Measurements from ENCODE around the gene ZNF222.

Gene ZNF222

GRCh38 chr19:44025217-44025936 is at the start of gene ZNF222:
TSS of gene ZNF222 (plus strand) at chr19:44025379. CDS start at chr19:44025437, 58 bp downstream.
- DNase-seq (ENCODE audit: low read depth in 4 of 4, low spot score in 1 of 4) = peak; percentile 42 to 61 (median 58)

GRCh38 chr19:43976732-43977131 is 48.4 kb upstream of the ZNF222 start:
- DNase-seq (ENCODE audit: low read depth in 4 of 4, low spot score in 1 of 4) = no peak

GRCh38 chr19:43983544-43983911 is 41.7 kb upstream of the ZNF222 start:
- DNase-seq (ENCODE audit: low read depth in 4 of 4, low spot score in 1 of 4) = no peak

GRCh38 chr19:43983912-43984686 is 41.1 kb upstream of the ZNF222 start, which contains the start of gene ZNF155:
TSS of gene ZNF155 (plus strand) at chr19:43984188. CDS start at chr19:43988544, 4,356 bp downstream.
- DNase-seq (ENCODE audit: low read depth in 4 of 4, low spot score in 1 of 4) = peak; percentile 39 to 59 (median 50)

GRCh38 chr19:43984687-43985000 is 40.5 kb upstream of the ZNF222 start:
- no peak for DNase-seq (ENCODE audit: low read depth in 4 of 4, low spot score in 1 of 4)

- no peak for DNase-seq (ENCODE audit: low read depth in 4 of 4, low spot score in 1 of 4)
These were observed 27.4 kb upstream of the ZNF222 start for GRCh38 chr19:43997631-43998290.

GRCh38 chr19:44002212-44002565 is 23.0 kb upstream of the ZNF222 start:
- no peak for DNase-seq (ENCODE audit: low read depth in 4 of 4, low spot score in 1 of 4)

GRCh38 chr19:44002566-44003460 is 22.4 kb upstream of the ZNF222 start, which contains the start of gene ZNF230:
TSS of gene ZNF230 (plus strand) at chr19:44002957. CDS start at chr19:44007079, 4,122 bp downstream.
- peak; percentile 48 to 67 (median 62) for DNase-seq (ENCODE audit: low read depth in 4 of 4, low spot score in 1 of 4)

GRCh38 chr19:44003461-44004009 is 21.6 kb upstream of the ZNF222 start:
- no peak for DNase-seq (ENCODE audit: low read depth in 4 of 4, low spot score in 1 of 4)

- DNase-seq (ENCODE audit: low read depth in 4 of 4, low spot score in 1 of 4) = no peak
These were observed 19.2 kb upstream of the ZNF222 start for GRCh38 chr19:44005973-44006372.

GRCh38 chr19:44007473-44007872 is 17.7 kb upstream of the ZNF222 start:
- DNase-seq (ENCODE audit: low read depth in 4 of 4, low spot score in 1 of 4) = no peak

GRCh38 chr19:44010468-44010867 is 14.7 kb upstream of the ZNF222 start:
- no peak for DNase-seq (ENCODE audit: low read depth in 4 of 4, low spot score in 1 of 4)

GRCh38 chr19:44019498-44019897 is 5.7 kb upstream of the ZNF222 start:
- no peak for DNase-seq (ENCODE audit: low read depth in 4 of 4, low spot score in 1 of 4)

GRCh38 chr19:44021221-44021620 is 4.0 kb upstream of the ZNF222 start:
- DNase-seq (ENCODE audit: low read depth in 4 of 4, low spot score in 1 of 4) = no peak

- DNase-seq (ENCODE audit: low read depth in 4 of 4, low spot score in 1 of 4) = no peak
These were observed 321 bp upstream of the ZNF222 start for GRCh38 chr19:44024900-44025216.

- no peak for DNase-seq (ENCODE audit: low read depth in 4 of 4, low spot score in 1 of 4)
These were observed 1.4 kb downstream of the ZNF222 start for GRCh38 chr19:44026622-44027021.

- no peak for DNase-seq (ENCODE audit: low read depth in 4 of 4, low spot score in 1 of 4)
These were observed 6.9 kb downstream of the ZNF222 start for GRCh38 chr19:44032001-44032610.

- DNase-seq (ENCODE audit: low read depth in 4 of 4, low spot score in 1 of 4) = no peak
These were observed 17.0 kb downstream of the ZNF222 start for GRCh38 chr19:44042147-44042546.

GRCh38 chr19:44050740-44051649 is 25.8 kb downstream of the ZNF222 start:
- DNase-seq (ENCODE audit: low read depth in 4 of 4, low spot score in 1 of 4) = no peak
